Hindlimb muscle (tissue), 1 donor: ENCODE results near the gene GAL. TPM values are rescaled to one million over a fixed set of nuclear protein-coding genes. Genes with fewer than 3 reads are reported as not detected.

Experiments used
- DNase-seq: peaks from one replicate; pipeline ENCODE4 v3.0.0-alpha.2; 2013
- polyA plus RNA-seq: library from polyadenylated mRNA; unstranded; fragments of 120-200 nt; gene quantifications from one replicate; pipeline ENCODE4 v1.2.1, GENCODE V29; 2013; ENCODE audit not compliant: insufficient read length

GAL gene
- polyA plus RNA-seq, 1 donor = not detected

DNA sequence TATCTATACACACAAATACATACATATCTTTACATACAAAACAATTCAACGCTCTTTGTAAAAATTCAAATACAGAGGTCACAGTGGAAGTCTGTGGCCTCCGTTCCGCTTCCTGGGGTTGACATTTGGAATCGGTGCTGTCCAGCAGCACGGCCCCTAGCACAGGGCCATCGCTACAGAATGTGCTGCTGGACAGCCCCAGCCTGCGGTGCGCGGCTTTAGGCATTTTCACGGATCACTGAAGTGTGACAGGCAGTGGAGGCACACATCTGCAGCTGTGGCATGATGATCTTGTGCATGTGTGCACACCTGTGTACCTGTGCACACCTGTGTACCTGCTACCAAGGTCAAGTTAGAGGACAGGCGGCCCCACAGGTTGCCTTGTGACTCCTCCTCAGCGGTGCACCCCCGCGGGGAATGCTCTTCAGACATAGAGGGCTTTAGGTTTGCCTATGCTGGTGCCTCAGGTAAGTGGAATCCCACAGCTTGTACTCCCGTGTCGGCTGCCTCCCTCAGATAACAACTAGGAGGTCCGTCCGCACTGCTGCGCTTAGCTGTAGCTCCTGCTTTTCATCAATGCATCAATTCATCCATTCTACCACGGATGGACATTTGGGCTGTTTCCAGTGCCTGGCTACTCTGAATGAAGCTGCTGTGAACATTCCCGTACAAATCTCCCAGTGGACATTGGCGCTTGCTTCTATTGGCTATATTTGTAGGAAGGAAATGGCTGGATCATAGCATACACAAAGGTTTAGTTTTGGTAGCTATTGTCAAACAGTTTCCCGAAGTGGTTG lies 29.9 kb downstream of the GAL start:
- no peak for DNase-seq

DNA sequence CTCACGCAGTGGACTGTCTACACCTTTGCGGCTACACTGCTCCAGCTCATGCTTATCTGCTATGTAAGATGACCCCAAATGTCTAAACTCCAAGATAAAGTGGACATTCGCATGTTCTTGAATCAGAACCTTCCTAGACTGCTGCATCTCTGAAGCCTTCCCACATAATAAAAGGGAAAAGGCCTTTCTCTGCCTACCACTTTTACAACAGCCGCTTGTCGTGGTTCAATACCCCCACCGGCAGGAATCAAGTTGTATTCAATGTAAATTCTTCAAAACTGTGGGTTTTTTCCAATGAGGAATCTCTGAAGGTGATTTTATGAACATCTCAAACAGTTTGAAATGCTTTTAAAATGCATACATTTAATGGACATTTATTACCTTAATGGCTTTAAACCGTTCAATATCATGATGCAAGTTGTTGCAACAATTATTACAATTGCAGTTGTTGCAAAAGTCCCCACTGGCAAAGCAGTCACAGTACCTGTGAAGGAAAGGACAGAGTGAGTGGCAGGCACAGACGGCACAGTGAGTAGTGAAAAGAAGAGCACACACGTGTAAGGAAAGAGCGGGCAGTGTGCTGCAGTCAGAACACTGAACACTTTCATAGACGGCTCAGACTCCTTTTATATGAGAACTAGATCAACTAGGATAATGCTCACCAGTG lies 31.2 kb downstream of the GAL start:
- no peak for DNase-seq

DNA sequence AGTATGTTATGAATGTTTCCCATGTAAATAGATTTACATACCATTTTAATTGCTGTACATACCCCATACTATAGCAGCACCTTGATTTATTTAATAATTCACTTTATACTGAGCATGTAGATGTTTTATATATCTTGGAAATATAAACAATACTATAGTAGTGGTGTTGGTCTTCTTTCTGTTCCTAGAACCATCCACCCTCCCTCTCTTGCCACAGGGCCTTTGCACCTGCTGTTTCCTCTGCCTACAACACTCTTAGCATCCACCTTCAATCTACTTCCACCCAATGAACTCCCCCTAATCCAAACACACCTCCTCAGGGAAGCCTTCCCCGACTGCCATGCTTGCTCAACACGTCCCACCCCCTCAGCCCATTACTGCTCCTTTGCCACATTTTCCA lies 36.7 kb downstream of the GAL start:
- no peak for DNase-seq

DNA sequence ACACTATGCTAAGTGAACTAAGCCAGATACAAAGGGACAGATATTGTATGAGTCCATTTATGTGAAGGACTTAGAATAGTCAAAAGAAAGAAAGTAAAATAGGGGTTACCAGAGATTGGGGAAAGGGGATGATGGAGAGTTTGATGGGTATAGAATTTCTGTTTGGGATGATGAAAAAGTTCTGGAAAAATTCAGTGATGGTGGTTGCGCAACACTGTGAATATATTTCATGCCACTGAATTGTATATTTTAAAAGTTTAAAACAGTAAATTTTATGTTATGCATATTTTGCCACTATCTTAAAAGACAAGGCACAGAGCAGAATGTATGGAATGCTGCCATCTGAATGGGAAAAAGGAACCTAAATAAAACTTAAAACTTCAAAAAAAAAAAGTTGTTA lies 37.8 kb downstream of the GAL start:
- DNase-seq = no peak

DNA sequence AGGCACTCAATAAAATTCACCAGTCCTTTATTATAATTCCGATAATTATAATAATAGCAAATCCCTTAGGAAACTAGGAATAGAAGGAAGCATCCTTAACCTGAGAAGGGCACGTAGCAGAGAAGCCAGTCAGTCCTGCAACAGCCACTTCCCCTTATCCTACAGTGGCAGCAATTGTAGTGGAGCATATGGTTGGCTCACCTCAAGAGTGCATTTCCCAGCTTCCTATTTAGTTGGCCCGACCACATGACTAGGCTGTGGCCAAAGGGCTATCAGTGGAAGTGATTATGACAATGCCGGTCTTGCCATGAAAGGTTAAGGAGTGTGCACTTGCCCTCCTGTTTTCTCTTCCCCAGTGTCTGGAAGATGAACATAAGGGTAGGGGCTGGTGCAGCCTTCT lies 39.9 kb downstream of the GAL start:
- DNase-seq = no peak

DNA sequence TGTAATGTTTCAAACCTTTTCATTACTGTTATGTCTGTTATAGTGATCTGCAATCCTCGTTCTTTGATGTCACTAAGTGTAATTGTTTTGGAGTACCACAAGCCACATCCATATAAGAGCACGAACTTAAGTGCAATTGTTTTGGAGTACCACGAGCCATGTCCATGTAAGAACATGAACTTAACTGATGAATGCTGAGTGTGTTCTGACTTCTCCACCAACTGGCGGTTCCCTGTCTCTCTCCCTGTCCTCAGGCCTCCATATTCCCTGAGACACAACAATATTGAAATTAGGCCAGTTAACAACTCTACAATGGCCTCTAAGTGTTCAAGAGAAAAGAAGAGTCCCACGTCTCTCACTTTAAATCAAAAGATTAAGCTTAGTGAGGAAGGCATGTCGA lies 43.4 kb downstream of the GAL start:
- no peak for DNase-seq

DNA sequence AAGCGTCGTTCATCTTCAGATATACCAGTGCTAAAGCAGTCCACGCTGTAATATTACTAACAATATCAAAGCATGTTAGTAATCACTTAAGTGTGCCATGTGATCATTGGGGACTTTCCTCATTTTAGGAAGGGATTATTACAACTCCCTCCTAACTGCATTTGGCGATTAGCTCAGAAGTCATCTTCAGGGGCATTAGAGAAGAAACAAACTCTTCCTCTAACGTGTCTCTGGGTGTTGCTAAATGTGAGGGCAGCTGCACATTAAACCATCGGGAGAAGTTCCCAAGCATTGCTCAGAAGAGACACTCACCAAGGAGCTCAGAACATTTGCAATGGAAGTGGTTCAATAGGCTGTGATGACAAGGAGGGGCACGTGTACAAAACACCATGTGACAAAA lies 49.8 kb downstream of the GAL start:
- no peak for DNase-seq

DNA sequence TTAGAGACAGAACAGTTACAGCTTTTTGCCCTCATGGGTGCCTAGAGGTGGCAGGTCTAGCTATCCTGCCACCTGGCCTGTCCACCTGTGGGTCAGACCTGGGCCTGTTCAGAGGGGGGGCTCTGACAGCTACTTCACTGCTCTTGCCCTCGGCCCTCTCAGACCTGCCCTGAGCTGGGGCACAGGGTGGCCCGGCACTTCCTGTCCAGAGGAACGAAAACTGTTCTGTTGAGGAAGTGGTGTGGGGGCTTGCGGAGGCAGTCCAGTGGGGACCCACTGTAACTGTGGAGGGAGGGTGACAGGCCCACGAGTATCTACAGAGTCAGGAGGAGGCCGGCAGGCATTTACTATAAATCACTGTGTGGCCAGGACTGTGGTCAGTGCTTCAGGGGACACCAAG lies 50.8 kb downstream of the GAL start:
- no peak for DNase-seq

DNA sequence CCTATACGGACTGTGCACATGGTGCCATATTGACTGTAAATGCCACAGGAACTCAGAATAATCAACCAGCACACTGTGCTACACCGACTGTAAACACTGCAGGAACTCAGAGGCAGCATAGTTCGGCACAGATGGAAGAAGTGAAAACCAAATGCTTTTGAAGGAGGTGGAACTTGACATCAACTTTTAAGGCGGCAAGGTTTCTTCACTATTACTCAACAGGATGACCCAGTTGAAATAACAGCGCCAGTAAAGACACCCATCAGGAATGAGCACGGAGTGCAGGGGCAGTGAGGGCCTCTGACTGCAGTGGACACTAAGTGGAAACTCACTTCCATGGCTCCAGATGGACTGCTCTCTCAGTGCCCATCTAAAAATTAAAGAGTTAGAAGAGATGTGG lies 51.3 kb downstream of the GAL start:
- no peak for DNase-seq

Other genes with a start within 250 kb of the GAL start
- 62.8 TPM for gene PPP6R3, start 223.8 kb upstream of the GAL start, polyA plus RNA-seq
- gene TESMIN, start 67.0 kb downstream of the GAL start, polyA plus RNA-seq = 0.85 TPM
- gene CPT1A, start 157.4 kb downstream of the GAL start, polyA plus RNA-seq = 11.2 TPM
- 44.5 TPM for gene MRPL21, start 219.3 kb downstream of the GAL start, polyA plus RNA-seq
- 14.1 TPM for gene IGHMBP2, start 219.3 kb downstream of the GAL start, polyA plus RNA-seq